Activated B cell treated with CpG ODN at 0.5 μM for 24 hours (primary cell): ENCODE data around the gene SEPTIN12. TPM values are rescaled to one million over a fixed set of nuclear protein-coding genes. Genes with fewer than 3 reads are reported as not detected.

Source experiments
- ATAC-seq: fragments of 200-7000 bp; cut with Tn5 transposase; one replicate; pipeline ENCODE4 v1.10.0; 2021; ENCODE audit warnings: low read depth, mild to moderate bottlenecking, moderate library complexity
- CTCF ChIA-PET: fragments of 350-600 bp; sonication (Branson Sonifier 250); formaldehyde crosslinking; loops from one replicate; lab custom pipeline; 2021; ENCODE audit warnings: antibody characterized with exemption; lab: Charles Lee
- POLR2A ChIA-PET: fragments of 350-600 bp; sonication (Branson Sonifier 250); formaldehyde crosslinking; loops from one replicate; lab custom pipeline; 2021; ENCODE audit warnings: antibody characterized with exemption; lab: Charles Lee
- DNase-seq: peaks from one replicate; pipeline ENCODE4 v3.0.0; 2022
- H3K27ac Mint-ChIP-seq: one replicate; pipeline ENCODE4 v1.8.0; 2020; ENCODE audit warnings: mixed read lengths
- H3K27me3 Mint-ChIP-seq: one replicate; pipeline ENCODE4 v1.8.0; 2021; ENCODE audit warnings: mixed read lengths
- H3K36me3 Mint-ChIP-seq: one replicate; pipeline ENCODE4 v1.8.0; 2021; ENCODE audit warnings: low read depth, mixed read lengths
- H3K4me1 Mint-ChIP-seq: one replicate; pipeline ENCODE4 v1.8.0; 2021; ENCODE audit warnings: mixed read lengths
- H3K4me3 Mint-ChIP-seq: one replicate; pipeline ENCODE4 v1.8.0; 2020; ENCODE audit warnings: mild to moderate bottlenecking, mixed read lengths
- H3K9me3 Mint-ChIP-seq: one replicate; pipeline ENCODE4 v1.8.0; 2020; ENCODE audit warnings: mixed read lengths
- CTCF ChIP-seq: fragments of 200-600 bp; IDR thresholded peaks from one replicate; pipeline ENCODE4 v1.8.0; 2022; ENCODE audit warnings: antibody characterized with exemption, mild to moderate bottlenecking
- intact Hi-C: fragments of 100-400 bp; cut with micrococcal nuclease; formaldehyde crosslinking; loops from one replicate; pipeline ENCODE4 v1.15.1; 2024
- total RNA-seq: library from RNA; stranded (reverse); gene quantifications from 2 replicates; pipeline ENCODE4 v1.2.3, GENCODE V29; 2022

Gene SEPTIN12
- total RNA-seq, 1 donor from 2014 or later: not detected

DNA sequence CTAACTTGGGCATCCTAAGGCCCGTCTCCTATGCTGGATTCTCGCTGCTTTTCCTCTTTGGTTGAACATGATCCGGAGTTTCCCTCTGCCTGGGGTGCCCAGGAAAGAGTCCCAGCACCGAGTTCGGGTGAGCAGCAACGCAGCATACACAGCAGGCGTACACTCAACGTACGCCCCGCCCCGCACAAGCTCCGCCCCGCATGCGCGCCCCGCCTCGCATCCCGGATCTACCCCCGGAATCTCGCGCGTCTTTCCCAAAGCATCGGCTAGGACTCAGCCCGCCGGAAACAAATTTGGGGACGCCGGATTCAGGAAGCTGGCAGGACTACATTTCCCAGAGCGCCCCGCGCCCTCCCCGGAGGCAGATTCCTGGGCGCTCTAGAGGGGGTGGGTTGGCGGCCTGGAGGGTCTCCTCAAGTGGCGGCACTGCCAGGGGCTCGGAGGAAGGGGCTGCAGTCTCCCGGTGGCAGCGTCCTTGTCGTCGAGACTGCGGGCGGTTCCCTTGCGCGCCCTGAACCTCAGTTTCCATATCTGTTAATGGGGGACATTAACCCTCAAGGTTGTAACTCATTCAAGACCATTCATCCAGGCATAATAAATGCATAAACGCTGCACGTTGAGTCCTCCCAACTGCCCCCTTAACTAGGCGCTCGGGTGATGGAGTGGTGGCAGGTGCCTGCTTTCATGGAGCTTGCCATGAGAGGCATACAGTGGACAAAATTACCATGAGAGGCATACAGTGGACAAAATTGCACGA lies 19.4 kb downstream of the SEPTIN12 start:
- ChIA-PET POLR2A (interaction anchor here (0.5 to 2.4 kb wide), 9 partner anchors 9 to 458 kb away, joined by 3 to 21 read pairs (median 5); partner anchors contain the start of genes ANKS3, DNAAF8, MGRN1 and NUDT16L1), CTCF (interaction anchor here (0.5 kb wide), 1 partner anchor 140 kb away, joined by 3 read pairs; no protein-coding TSS in a partner anchor)
- intact Hi-C loops: loop anchor here (1.0 kb wide), 2 partner anchors 34 to 152 kb away; partner anchors contain the start of gene ROGDI
- peak overlapping the region; percentile 93 for H3K4me3 Mint-ChIP-seq
- peak overlapping the region; percentile 91 for H3K27ac Mint-ChIP-seq
- H3K9me3 Mint-ChIP-seq: no peaks in the 10 kb centered on the region
- TF ChIP-seq CTCF: no peak
- peaks cover 24% of the 10 kb centered on the region for H3K4me1 Mint-ChIP-seq
- ATAC-seq (peak; percentile 68), DNase-seq (peak; percentile 85)
- H3K27me3 Mint-ChIP-seq: no peaks in the 10 kb centered on the region
- H3K36me3 Mint-ChIP-seq: peaks cover 5% of the 10 kb centered on the region

DNA sequence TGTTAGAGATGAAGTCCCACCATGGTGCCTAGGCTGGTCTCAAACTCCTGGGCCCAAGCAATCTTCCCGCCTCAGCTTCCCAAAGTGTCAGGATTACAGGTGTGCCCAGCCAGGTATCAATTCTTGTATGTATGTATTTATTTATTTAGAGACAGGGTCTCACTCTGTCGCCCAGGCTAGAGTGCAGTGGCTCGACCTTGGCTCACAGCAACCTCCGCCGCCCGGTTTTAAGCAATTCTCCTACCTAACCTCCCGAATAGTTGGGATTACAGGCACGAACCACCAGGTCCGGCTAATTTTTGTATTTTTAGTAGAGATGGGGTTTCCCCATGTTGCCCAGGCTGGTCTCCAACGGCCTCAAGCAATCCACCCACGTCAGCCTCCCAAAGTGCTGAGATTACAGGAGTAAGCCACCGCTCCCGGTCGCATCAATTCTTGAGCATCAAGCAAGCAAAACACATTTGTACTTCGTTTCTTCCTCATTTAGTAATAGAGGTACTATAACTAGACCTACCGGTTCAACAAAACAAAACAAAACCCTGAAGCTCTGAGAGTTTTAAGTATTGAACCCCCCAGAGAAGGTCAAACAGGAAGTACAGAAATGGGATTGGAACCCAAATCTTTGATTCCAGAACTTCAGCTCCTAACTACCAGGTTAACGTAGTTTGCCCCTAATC lies 20.1 kb downstream of the SEPTIN12 start:
- Mint-ChIP-seq H3K27me3 (no peaks in the 10 kb centered on the region), H3K27ac (peak overlapping the region; percentile 91), H3K9me3 (no peaks in the 10 kb centered on the region), H3K4me3 (peak overlapping the region; percentile 93), H3K36me3 (peaks cover 7% of the 10 kb centered on the region), H3K4me1 (peaks cover 24% of the 10 kb centered on the region)
- ATAC-seq: no peak
- no peak for TF ChIP-seq CTCF
- intact Hi-C loops: loop anchor here (1.0 kb wide), 4 partner anchors 34 to 152 kb away; partner anchors contain the start of genes ANKS3, DNAAF8, GLYR1 and ROGDI
- ChIA-PET CTCF (no interaction called here), POLR2A (interaction anchor here (0.6 to 2.4 kb wide), 8 partner anchors 8 to 457 kb away, joined by 3 to 21 read pairs (median 6); partner anchors contain the start of genes ANKS3, DNAAF8, MGRN1 and NUDT16L1)
- DNase-seq: no peak

- CTCF ChIA-PET: no interaction called here
- intact Hi-C loops: loop anchor here (1.0 kb wide), 2 partner anchors 33 to 80 kb away; partner anchors contain the start of genes ANKS3, DNAAF8, GLYR1 and UBN1
- Mint-ChIP-seq H3K27me3 (no peaks in the 10 kb centered on the region), H3K4me3 (peak within 1 kb of the TSS; percentile 93), H3K9me3 (no peaks in the 10 kb centered on the region), H3K36me3 (peaks cover 16% of the 10 kb centered on the region), H3K27ac (peak within 1 kb of the TSS; percentile 91), H3K4me1 (peaks cover 24% of the 10 kb centered on the region)
- ATAC-seq (peak; percentile 91), DNase-seq (peak; percentile 97)
- no peak for TF ChIP-seq CTCF
- POLR2A ChIA-PET: interaction anchor here (2.3 kb wide), 1 partner anchor 33 kb away, joined by 10 read pairs; the partner anchor contains the start of genes ANKS3 and DNAAF8
Measured at GRCh38 chr16:4766875-4767628, 21.1 kb downstream of the SEPTIN12 start, which contains the start of gene ZNF500. Gene ZNF500 (minus strand): TSS chr16:4767162. CDS start chr16:4765978, 1,184 bp downstream.

- H3K4me1 Mint-ChIP-seq: peaks cover 24% of the 10 kb centered on the region
- H3K27me3 Mint-ChIP-seq: no peaks in the 10 kb centered on the region
Measured at GRCh38 chr16:4765511-4766474, 22.4 kb downstream of the SEPTIN12 start.

More at GRCh38 chr16:4765511-4766474, 22.4 kb downstream of the SEPTIN12 start:
- DNase-seq (no peak), ATAC-seq (no peak)
- intact Hi-C loops: no loop called here
- peaks cover 23% of the 10 kb centered on the region for H3K36me3 Mint-ChIP-seq
- no peaks in the 10 kb centered on the region for H3K9me3 Mint-ChIP-seq
- ChIA-PET POLR2A (interaction anchor here (2.3 kb wide), 1 partner anchor 31 kb away, joined by 10 read pairs; the partner anchor contains the start of genes ANKS3 and DNAAF8), CTCF (no interaction called here)
- H3K27ac Mint-ChIP-seq: peak overlapping the region; percentile 66
- no peak for TF ChIP-seq CTCF
- H3K4me3 Mint-ChIP-seq: peak overlapping the region; percentile 89
